ENCODE measurements around the gene ADA.
"Not testable (repeated sequence)": the region's sequence is repeated elsewhere in the genome, so short reads cannot be mapped to it uniquely, and the experiment has no call there.

The ADA gene

DNA sequence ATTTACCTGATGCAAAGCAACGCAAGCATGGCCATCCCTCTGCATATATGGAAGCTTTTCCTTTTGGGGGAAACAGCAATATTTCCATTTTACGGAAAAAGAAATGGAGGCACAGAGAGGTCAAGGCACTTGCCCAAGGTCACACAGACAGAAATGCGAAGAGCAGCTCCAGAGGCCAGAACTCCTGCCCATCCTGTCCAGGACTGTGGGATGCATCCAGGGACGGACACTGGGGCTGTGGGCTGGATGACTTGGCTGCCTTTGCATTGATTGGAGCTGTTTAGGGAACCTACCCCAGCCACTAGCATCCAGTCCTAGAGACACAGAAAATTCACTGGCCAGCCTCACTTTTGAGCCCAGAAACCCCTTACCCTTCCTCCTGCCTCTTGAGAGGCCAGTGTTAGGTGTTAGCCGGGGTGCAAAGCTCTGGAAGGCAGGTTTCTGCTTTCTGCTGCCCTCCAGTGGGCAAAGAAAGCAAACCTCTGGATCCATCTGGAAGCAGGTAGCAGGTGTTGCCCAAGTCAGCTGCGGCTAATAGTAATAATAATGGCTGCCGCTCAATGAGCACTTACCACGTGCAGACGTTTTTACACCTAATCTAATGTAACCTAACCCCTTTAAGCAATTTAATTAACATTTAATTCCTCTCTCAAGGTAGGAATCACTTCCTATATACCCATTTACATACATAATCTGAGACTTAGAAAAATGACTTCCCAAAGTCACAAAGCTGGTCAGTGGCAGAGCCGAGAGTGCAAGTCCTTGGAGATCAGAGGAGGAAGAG is 32.0 kb upstream of the ADA start:
- intact Hi-C loops (cut with DNase I) = loop anchor here (2.0 kb wide), 1 partner anchor 49 kb away; no protein-coding TSS in a partner anchor
- DNase-seq = peak in 37 of 42 donors; percentile 19 to 80 (median 64)

DNA sequence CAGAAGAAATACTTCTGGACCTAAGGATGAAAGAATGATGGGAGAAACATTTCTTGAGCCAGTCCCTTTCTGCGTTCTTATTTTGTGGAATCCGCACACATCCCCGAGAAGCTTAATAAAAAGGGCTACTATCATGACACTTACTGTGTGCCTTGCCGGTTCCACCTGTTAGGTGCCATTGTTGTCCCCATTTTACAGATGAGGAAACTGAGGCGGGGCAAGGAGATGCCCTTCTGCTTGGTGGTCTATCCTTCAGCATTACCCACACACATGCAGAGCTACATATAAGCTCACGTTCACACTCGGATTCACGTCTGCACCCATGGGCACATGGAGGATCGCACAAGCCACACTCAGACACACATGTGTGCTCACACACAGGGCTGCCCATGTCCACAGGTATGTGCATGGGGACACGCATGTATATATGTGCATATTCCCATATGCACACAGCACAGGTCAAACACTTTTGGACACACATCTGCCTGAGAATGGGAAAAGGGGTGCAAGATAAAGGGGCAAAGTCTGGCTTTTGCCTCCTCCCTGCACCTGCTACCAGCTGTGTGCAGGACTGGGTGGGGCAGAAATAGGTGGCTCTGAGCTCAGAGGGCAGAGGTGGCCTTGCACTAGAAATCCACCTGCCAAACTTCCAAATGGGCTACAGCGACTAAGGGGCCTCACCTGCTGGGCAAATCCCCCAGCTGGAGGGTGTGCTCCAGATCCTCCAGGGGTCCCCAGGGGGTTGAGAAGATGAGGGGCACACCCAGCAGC is 30.5 kb upstream of the ADA start:
- intact Hi-C loops (cut with DNase I) = no loop called here
- DNase-seq = no peak

DNA sequence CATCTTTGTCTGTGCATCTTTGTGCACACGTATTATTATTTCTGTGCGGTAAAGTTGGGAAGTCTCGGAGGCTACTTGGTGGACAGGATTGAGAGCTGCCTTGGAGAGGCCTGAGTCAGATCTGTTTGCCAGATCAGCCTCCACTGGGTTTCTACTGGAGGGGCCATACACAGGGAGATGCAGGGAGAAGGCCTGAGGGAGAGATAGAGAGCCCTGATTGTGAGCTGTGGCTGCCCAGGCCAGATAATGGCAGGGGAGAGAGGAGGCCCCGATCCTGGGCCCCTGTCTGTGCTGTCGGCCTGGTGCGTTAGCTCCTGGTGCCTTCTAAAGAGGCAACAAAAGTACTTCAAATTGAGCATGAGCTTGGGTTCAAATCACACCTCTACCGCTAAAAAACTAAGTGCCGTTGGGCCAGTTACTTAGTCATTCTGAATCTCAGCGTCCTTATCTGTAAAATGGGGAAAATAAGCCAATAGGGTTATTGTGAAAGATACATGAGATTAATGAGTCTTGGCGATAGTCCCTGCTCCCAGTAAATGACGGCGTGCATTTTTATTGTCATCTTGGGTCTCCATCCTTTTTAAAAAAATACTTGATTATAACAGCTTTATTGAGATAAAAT is 27.6 kb upstream of the ADA start:
- no peak for DNase-seq
- intact Hi-C loops (cut with DNase I) = no loop called here

DNA sequence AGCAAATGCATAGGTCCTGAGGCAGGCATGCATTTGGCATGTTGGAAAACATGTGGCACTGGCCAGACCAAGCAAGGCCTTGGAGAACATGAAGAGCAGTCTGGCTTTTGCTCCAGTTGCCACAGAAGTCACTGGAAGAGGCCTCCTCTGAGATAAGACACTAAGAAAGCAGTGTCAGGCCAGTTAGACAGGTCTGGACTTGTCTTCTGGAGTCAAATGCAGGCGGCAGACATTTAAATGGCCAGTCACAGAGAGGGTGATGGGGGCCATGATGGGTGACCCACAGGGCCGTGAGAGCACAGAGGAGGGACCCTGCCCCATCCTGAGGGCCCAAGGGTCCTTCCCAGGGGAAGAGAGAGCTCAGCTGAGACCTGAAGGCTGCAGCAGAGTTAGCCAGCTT is 26.7 kb upstream of the ADA start:
- intact Hi-C loops (cut with DNase I) = no loop called here
- DNase-seq = no peak

DNA sequence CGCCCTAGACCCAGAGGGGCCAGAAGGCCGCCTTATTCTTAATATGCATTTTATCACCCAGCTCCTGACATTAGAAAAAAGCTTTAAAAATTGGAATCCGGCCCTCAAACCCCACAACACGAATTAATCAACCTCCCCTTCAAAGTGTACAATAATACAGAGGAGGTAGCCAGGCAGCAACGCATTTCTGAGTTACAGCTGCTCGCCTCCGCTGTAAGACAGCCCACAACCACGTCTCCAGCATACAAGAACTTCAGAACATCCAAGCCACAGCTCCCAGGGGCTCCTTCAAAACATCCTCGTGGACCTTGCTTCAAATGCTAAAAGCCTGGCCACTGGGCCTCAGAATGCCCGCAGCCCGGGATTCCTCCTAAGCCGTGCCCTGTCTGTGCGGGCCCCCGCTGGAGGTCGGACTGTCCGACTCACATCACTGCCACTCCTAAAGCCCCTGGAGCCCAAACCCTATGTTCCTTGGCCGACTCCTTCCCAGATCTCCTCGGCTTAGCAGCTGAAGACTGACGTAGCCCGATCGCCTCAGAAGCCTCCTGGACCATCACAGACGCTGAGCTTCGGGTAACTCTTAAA is 20.9 kb upstream of the ADA start:
- intact Hi-C loops (cut with DNase I); DNase-seq: not testable (repeated sequence)

DNA sequence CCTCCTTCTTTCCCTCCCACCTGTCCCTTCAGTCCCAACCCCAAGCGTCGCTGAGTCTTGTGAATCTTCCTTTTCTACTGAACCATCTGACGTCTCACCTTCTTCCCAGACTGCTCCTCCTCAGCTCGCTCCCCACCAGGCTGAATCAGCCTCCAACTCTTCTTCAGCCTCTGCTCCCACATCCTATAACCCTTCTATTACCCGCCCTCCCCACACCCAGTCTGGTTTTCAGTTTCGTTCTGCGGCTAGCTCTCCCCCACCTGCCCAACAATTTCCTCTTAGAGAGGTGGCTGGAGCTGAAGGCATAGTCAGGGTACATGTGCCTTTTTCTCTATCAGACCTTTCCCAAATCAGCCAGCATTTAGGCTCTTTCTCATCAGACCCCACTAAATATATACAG is 20.0 kb upstream of the ADA start:
- intact Hi-C loops (cut with DNase I) = not testable (repeated sequence)

DNA sequence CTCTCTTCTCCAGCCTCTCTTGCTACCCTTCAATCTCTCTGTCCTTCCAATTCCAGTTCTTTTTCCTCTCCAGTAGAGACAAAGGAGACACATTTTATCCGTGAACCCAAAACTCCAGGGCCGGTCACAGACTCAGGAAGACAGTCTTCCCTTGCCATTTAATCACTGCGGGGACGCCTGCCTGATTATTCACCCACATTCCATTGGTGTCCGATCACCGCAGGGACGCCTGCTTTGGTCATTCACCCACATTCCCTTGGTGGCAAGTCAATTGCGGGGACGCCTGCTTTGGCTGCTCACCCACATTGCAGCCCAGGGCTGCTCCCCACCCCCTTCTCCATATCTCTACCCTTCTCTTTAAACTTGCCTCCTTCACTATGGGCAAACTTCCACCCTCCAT is 19.4 kb upstream of the ADA start:
- intact Hi-C loops (cut with DNase I); DNase-seq: not testable (repeated sequence)

More for the DNA sequence above, 20.0 kb upstream of the ADA start:
- DNase-seq = not testable (repeated sequence)

DNA sequence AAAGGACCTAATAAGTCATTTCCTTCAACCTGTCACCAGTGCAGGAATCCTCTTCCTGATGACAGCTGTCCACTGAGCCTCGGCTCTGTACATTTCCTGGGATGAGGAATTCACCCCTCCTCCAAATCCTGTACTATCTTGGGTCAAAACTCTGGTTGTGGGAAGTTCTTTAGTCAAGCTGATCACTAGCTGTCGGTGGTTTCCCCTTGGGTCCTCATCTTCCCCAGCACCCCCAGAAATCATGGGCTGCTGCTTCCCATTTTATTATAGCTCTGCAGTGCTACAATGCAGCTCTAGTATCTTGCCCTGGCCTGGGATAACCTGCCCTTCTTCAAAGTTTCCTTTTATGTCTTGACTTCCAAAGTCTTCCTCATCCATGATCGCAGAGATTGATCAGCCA is 14.6 kb upstream of the ADA start:
- DNase-seq = no peak
- intact Hi-C loops (cut with DNase I) = no loop called here

DNA sequence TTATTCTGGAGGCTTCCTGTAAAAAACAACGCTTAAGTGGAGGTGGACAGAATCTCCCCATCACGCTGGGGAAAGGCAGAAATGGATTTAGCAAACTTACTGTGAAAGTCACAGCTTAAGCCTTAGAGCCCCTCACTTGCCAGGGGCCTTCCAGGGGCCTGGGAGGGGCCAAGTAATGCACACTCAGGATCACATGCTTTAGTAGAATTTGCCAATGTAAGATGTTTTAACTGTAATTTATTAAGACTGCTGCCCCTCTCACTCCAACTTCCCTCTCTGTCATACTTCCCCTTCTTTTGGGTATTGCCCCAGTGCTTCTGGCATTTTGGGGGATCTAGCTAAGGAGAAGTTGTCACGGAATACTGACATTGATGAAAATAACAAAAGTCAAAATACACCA is 12.6 kb upstream of the ADA start:
- intact Hi-C loops (cut with DNase I) = no loop called here
- DNase-seq = no peak

DNA sequence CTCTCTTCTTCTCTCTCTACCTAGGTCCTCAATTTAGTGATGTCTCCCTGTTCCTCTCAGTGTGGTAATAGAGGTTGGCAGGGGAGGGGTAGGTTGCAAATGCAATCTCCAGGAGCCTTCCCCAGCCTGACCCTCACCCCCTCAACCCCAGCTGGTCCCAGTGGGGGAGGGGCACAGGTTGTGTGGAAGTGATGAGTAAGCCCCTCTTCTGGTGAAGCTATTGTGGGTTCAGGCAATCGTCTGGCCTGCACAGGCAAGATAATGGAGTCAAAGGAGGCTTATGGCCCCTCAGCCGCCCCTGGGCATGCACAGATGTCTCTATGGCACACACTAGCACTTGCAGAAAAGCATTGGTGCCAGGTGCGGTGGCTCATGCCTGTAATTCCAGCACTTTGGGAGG is 10.8 kb upstream of the ADA start:
- intact Hi-C loops (cut with DNase I) = no loop called here
- no peak for DNase-seq

DNA sequence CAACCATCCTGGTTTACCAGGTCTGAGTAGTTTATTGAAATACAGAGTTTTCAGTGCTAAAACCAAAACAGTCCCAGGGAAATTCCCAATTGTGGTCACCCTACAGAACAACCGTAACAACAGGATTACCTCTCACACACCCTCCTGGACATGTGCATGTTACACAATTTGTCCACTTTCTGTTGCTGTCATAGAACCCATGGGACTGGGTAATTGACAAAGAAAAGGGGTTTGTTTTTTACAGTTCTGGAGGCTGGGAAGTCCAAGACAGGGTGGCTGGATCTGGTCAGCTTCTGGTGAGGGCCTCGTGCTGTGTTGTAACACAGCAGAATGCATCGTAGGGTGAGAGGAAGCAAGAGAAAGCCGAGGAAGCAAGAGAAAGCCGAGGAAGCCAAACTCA is 9.1 kb upstream of the ADA start:
- intact Hi-C loops (cut with DNase I) = no loop called here
- DNase-seq = no peak

DNA sequence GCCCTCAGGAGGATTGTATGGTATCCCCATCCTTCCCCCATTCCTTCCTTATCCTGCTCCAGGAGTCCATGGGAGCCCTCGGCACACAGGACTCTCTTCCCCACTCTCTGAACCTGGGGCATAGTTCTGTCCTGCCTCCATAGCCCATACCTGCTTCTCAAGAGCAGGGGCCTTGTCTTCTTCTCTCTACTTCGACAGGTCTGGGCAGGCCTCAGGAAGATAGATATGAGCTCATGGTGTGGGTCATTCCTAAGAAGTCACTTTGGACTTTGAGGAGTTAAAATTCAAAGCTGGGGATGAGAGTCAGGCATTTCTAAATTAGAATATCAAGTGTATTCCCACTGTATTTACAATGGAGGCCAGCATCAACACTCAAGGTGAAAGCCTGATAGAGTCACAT is 8.4 kb upstream of the ADA start:
- intact Hi-C loops (cut with DNase I) = no loop called here

DNA sequence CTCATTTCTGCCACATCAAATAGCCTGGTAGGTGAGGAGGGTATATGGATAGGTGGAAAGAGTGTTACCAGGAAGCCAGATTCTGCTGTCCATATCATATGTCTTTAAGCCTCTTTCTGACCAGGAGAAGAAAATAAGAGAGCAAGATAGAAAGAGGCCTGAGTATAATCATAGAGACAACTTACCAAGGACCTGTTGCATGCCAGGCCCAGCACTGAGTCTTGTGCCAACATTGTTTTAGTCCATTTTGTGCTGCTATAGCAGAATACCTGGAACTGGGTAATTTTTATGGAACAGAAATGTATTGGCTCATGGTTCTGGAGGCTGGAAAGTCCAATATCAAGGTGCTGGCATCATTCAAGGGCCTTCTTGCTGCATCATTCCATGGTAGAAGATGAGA is 7.3 kb upstream of the ADA start:
- intact Hi-C loops (cut with DNase I) = no loop called here

More for the DNA sequence above, 8.4 kb upstream of the ADA start:
- no peak for DNase-seq

DNA sequence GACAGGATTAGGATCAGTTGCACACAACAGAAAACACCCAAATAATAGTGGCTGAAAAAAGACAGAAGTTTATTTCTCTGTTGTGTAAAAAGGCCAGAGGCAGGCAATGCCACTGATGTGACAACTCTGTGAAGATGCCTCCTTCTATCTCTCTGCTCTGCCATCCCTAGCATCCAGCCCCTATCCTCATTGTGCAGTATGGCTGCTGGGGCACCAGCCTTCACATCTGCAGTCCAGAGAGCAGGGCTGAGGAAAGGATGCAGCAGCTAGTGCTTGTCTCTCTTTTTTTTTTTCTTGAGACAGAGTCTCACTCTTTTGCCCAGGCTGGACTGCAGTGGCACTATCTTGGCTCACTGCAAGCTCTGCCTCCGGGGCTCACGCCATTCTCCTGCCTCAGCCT is 6.4 kb upstream of the ADA start:
- DNase-seq = no peak
- intact Hi-C loops (cut with DNase I) = no loop called here

More for the DNA sequence above, 7.3 kb upstream of the ADA start:
- DNase-seq = no peak

DNA sequence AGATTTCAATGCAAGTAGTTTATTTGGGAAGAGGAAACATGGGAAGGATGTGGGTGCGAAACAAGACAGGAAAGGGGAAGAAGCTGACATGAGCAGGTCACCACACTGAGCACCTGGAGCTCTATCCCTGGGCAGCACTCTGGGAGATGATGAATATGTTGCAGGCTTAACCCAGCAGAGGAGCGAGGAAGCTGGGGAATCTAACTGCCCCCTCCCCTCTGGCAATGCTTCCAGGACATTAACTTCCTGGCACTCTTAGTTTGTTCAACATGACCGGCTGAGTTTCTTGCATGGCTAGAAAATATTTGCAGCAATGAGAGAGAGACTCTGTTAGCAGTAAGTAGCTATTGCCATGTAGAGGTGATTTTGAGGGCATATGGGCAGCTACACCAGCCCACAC is 4.9 kb upstream of the ADA start:
- intact Hi-C loops (cut with DNase I) = no loop called here
- no peak for DNase-seq

DNA sequence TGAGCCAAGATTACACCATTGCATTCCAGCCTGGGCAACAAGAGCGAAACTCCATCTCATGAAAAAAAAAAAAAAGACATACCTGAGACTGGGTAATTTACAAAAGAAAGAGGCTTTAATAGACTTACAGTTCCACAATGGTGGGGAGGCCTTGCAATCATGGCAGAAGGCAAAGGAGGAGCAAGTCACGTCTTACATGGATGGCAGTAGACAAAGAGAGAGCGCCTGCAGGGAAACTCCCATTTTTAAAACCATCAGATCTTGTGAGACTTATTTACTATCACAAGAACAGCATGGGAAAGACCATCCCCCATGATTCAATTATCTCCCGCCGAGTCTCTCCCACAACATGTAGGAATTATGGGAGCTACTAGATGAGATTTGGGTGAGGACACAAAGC is 2.7 kb upstream of the ADA start:
- DNase-seq = not testable (repeated sequence)
- intact Hi-C loops (cut with DNase I) = loop anchor here (5.0 kb wide), 1 partner anchor 177 kb away; the partner anchor contains the start of gene TTPAL

DNA sequence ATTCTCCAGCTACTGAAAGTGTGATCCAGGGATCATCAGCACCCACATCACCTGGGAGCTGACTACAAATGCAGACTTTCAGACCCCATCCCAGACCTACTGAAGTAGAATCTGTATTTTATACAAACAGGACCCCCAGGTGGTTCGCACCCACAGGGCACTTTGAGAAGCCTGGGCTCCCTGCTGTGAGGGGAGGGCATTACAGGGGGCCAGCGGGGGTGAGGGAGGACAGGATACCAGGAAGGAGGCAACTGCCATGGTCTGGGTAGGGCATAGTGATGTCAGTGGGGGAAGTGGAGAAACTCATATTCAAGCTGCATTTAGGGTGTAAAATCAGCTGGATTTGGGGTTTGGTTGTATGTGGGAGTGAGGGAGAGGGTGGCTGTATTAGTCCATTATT is 2.0 kb upstream of the ADA start:
- intact Hi-C loops (cut with DNase I) = loop anchor here (5.0 kb wide), 1 partner anchor 176 kb away; the partner anchor contains the start of gene TTPAL
- DNase-seq = no peak

DNA sequence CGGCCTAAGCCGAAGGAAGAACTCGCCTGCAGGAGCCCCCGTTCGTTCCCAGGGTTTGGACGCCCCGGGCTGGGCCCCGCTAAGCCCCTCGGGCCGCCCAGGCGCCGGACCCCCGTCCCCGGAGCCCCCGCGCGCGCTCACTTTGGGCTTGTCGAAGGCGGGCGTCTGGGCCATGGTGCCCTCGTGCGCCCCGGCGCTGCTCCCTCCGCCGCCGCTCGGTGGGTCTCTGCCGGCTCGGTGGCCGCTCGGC is 140 bp downstream of the ADA start:
- intact Hi-C loops (cut with DNase I) = loop anchor here (5.0 kb wide), 1 partner anchor 174 kb away; the partner anchor contains the start of gene TTPAL

DNA sequence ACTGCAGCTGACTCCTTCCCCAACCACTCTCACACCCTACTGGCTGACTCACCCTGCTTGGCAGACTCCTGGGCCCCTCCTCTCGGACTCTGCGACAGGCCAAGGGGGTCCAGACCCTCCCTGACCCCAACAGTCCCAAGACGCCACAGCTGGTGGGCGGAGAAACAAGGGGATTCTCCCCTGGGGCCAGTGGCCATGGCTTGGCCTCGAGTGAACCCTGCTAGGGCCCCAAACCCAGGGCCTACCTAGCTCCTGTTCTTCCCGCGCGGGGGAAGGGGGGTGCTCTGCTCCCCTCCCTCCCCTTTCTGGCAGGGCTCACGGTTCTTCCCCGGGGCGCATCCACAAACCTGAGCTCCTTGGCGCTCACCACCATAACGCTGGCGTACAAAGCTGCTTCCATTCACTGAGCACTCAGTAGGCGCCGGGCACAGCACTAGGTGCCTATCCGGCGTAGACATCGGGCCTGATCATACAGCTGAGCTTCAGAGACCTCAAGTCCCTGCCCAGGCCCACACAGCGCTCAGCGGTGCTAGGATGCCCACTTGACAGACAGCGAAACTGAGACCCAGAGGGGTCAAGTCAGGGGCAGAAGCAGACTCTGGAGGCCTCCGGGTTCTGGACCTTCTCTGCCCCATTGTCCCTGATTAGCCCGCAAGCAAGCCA is 597 bp downstream of the ADA start:
- intact Hi-C loops (cut with DNase I) = loop anchor here (5.0 kb wide), 1 partner anchor 174 kb away; the partner anchor contains the start of gene TTPAL
- DNase-seq = peak in 2 of 42 donors; percentile 28 to 49

More for the DNA sequence above, 140 bp downstream of the ADA start:
- DNase-seq = no peak

All from head of caudate nucleus (tissue), 42 donors.